ENCODE measurements around the gene CPT2. TPM values are rescaled to one million over a fixed set of nuclear protein-coding genes. Genes with fewer than 3 reads are reported as not detected.

Gene CPT2
- total RNA-seq, 3 donors from 2014 or later, result 30.1 to 75.3 (median 52.3) TPM

- no peak overlapping the region for H3K4me3 ChIP-seq
- intact Hi-C loops (cut with DNase I, micrococcal nuclease), result no loop called here
- H3K9me3 ChIP-seq, result no peaks in the 10 kb centered on the region
- TF ChIP-seq, protein P1, sequence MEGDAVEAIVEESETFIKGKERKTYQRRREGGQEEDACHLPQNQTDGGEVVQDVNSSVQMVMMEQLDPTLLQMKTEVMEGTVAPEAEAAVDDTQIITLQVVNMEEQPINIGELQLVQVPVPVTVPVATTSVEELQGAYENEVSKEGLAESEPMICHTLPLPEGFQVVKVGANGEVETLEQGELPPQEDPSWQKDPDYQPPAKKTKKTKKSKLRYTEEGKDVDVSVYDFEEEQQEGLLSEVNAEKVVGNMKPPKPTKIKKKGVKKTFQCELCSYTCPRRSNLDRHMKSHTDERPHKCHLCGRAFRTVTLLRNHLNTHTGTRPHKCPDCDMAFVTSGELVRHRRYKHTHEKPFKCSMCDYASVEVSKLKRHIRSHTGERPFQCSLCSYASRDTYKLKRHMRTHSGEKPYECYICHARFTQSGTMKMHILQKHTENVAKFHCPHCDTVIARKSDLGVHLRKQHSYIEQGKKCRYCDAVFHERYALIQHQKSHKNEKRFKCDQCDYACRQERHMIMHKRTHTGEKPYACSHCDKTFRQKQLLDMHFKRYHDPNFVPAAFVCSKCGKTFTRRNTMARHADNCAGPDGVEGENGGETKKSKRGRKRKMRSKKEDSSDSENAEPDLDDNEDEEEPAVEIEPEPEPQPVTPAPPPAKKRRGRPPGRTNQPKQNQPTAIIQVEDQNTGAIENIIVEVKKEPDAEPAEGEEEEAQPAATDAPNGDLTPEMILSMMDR (IDR thresholded peaks at IDR 0.05), result no peak
- H3K36me3 ChIP-seq (ENCODE audit: low read depth), result no peaks in the 10 kb centered on the region
- ATAC-seq (no peak), DNase-seq (no peak)
- peaks cover 6% of the 10 kb centered on the region for H3K4me1 ChIP-seq (ENCODE audit: low read depth)
Observed at GRCh38 chr1:53189061-53189460, 7.6 kb upstream of the CPT2 start.

GRCh38 chr1:53190210-53190611, 6.4 kb upstream of the CPT2 start:
- peaks cover 6% of the 10 kb centered on the region for H3K4me1 ChIP-seq (ENCODE audit: low read depth)
- DNase-seq, result no peak
- intact Hi-C loops (cut with DNase I, micrococcal nuclease), result no loop called here
- TF ChIP-seq, protein P1 (IDR thresholded peaks at IDR 0.05), result no peak
- no peaks in the 10 kb centered on the region for H3K9me3 ChIP-seq
- no peaks in the 10 kb centered on the region for H3K36me3 ChIP-seq (ENCODE audit: low read depth)
- ATAC-seq, result no peak
- H3K4me3 ChIP-seq, result no peak overlapping the region

GRCh38 chr1:53195246-53196016, 1.2 kb upstream of the CPT2 start:
- intact Hi-C loops (cut with DNase I, micrococcal nuclease), result no loop called here
- Histone ChIP-seq H3K4me3 (no peak overlapping the region), H3K36me3 (ENCODE audit: low read depth) (no peaks in the 10 kb centered on the region), H3K9me3 (no peaks in the 10 kb centered on the region), H3K4me1 (ENCODE audit: low read depth) (peaks cover 13% of the 10 kb centered on the region)
- TF ChIP-seq, protein P1 (IDR thresholded peaks at IDR 0.05), result no peak
- no peak for ATAC-seq
- no peak for DNase-seq

GRCh38 chr1:53196017-53196484, 573 bp upstream of the CPT2 start:
- intact Hi-C loops (cut with DNase I, micrococcal nuclease), result no loop called here
- ATAC-seq (peak; percentile 39), DNase-seq (no peak)
- no peak overlapping the region for H3K4me3 ChIP-seq
- no peaks in the 10 kb centered on the region for H3K9me3 ChIP-seq
- peaks cover 13% of the 10 kb centered on the region for H3K4me1 ChIP-seq (ENCODE audit: low read depth)
- TF ChIP-seq, protein P1 (IDR thresholded peaks at IDR 0.05), result no peak
- H3K36me3 ChIP-seq (ENCODE audit: low read depth), result no peaks in the 10 kb centered on the region

DNA sequence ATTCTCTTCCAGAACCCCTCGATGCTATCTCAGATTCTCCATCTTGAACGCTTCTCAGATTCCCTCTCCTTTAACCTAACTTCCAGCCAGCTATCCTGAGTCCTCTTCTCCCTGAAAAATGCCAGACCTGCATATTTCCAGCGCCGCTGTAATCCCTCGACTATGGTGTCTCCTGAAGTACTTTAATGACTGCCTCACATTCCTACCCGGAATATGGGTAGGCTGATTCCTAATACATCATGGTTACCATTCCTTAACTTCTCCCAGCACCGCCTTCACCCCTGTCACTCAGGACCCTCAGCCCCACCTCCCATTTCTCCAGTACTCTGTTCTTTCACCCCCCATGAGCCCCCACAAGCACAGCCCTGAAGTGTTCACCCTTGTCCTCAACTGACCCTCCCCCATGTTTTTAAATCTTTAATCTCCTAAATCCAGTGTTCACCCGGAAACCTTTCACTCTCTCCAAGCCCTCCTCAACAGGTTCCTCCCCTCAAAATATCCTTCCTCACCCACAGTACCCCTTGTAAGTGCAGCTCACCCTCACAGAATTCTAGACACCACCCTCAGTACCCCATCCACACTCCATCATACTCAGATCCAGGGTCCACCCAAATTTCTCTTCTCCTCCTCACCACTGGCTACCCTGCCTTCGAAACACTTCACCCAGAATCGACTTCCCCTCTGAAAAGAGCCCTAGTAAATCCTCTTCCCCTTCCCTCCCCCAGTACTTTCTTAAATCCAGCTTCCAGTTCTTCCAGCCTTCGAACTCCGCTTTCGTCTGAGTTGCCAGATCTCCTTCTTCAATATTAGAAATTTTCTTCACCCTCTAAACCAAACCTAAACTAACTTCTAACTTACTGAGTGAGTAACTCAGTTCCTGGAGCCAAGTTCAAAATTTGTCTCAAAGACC, 922 bp downstream of the CPT2 start:
- TF ChIP-seq, protein P1 (IDR thresholded peaks at IDR 0.05), result no peak
- Histone ChIP-seq H3K4me3 (peak overlapping the region; percentile 88), H3K4me1 (ENCODE audit: low read depth) (peaks cover 13% of the 10 kb centered on the region), H3K36me3 (ENCODE audit: low read depth) (no peaks in the 10 kb centered on the region), H3K9me3 (no peaks in the 10 kb centered on the region)
- no peak for DNase-seq
- peak; percentile 3 for ATAC-seq
- intact Hi-C loops (cut with DNase I, micrococcal nuclease), result no loop called here
